CD4-positive, alpha-beta T cell (primary cell): ENCODE data around the gene GPAM. TPM values are rescaled to one million over a fixed set of nuclear protein-coding genes. Genes with fewer than 3 reads are reported as not detected.

Source experiments
- ATAC-seq: fragments of 200-7000 bp; cut with Tn5 transposase; one replicate; pipeline ENCODE4 v1.10.0; 2022; ENCODE audit warnings: mild to moderate bottlenecking; ENCODE audit not compliant: poor library complexity
- CTCF ChIA-PET: fragments of 350-600 bp; sonication (Branson Sonifier 250); formaldehyde crosslinking; loops from one replicate; lab custom pipeline; 2021; ENCODE audit warnings: antibody characterized with exemption, inconsistent platforms; lab: Charles Lee
- POLR2A ChIA-PET: fragments of 350-600 bp; sonication (Branson Sonifier 250); formaldehyde crosslinking; loops from one replicate; lab custom pipeline; 2021; ENCODE audit warnings: antibody characterized with exemption, inconsistent platforms; lab: Charles Lee
- DNase-seq, 14 experiments: peaks; one replicate each; pipeline ENCODE4 v3.0.0-alpha.2; 2013 to 2020; ENCODE audit warnings: mixed read lengths in 2 of 14
- H3K27ac ChIP-seq, 2 donors: one replicate each; pipeline versions ENCODE4 v1.5.1 to v1.7.0; 2013; ENCODE audit warnings: low read length in 2 of 2, low read depth in 1 of 2, mild to moderate bottlenecking in 1 of 2
- H3K27me3 ChIP-seq, 2 experiments: 1 replicate in 1 of 2; 2 replicates in 1 of 2; pipeline versions ENCODE4 v1.6.1 to v1.7.0; 2013; ENCODE audit warnings: low read length in 2 of 2, control low read depth in 1 of 2, mild to moderate bottlenecking in 1 of 2, moderate library complexity in 1 of 2; ENCODE audit not compliant: insufficient read depth in 2 of 2, control insufficient read depth in 1 of 2
- H3K36me3 ChIP-seq: one replicate; pipeline ENCODE4 v1.6.1; 2013; ENCODE audit warnings: low read length, control low read depth; ENCODE audit not compliant: insufficient read depth
- H3K4me1 ChIP-seq: one replicate; pipeline ENCODE4 v1.6.1; 2013; ENCODE audit warnings: low read length, control low read depth; ENCODE audit not compliant: insufficient read depth
- H3K4me3 ChIP-seq: one replicate; pipeline ENCODE4 v1.5.1; 2013; ENCODE audit warnings: mild to moderate bottlenecking, low read length, moderate library complexity
- H3K9me3 ChIP-seq, 2 experiments: 1 replicate in 1 of 2; 2 replicates in 1 of 2; pipeline versions ENCODE4 v1.6.1 to v1.7.0; 2013; ENCODE audit warnings: low read length in 2 of 2, mild to moderate bottlenecking in 2 of 2, control low read depth in 1 of 2, moderate library complexity in 1 of 2; ENCODE audit not compliant: control insufficient read depth in 1 of 2, insufficient read depth in 1 of 2
- H3K27ac Mint-ChIP-seq: one replicate; pipeline ENCODE4 v1.8.0; 2020; ENCODE audit warnings: mixed read lengths
- H3K27me3 Mint-ChIP-seq: one replicate; pipeline ENCODE4 v1.8.0; 2021; ENCODE audit warnings: mixed read lengths
- H3K36me3 Mint-ChIP-seq: one replicate; pipeline ENCODE4 v1.8.0; 2021; ENCODE audit warnings: low read depth, mixed read lengths
- H3K4me1 Mint-ChIP-seq: one replicate; pipeline ENCODE4 v1.8.0; 2021; ENCODE audit warnings: low read depth, mixed read lengths
- H3K4me3 Mint-ChIP-seq: one replicate; pipeline ENCODE4 v1.8.0; 2020; ENCODE audit warnings: mild to moderate bottlenecking, mixed read lengths
- H3K9me3 Mint-ChIP-seq: one replicate; pipeline ENCODE4 v1.8.0; 2020; ENCODE audit warnings: mixed read lengths
- CTCF ChIP-seq: fragments of 200-600 bp; IDR thresholded peaks from one replicate; pipeline ENCODE4 v1.8.0; 2022; ENCODE audit warnings: antibody characterized with exemption, mild to moderate bottlenecking
- intact Hi-C, 2 experiments: fragments of 100-400 bp; cut with DNase I in 1 of 2; cut with micrococcal nuclease in 1 of 2; formaldehyde crosslinking; loops; one replicate each; pipeline versions ENCODE4 v1.15.1 to v1.9.0; 2023 to 2025; cut with DNase I, micrococcal nuclease
- total RNA-seq, 174 experiments: library from RNA in 2 of 174; stranded (reverse) in 2 of 174; gene quantifications; one replicate each; pipeline ENCODE4 v1.2.3 and lab custom pipeline; 2021 to 2026

Gene GPAM
- total RNA-seq, 2 experiments from 2014 or later: 4.8 to 6.7 TPM

- ATAC-seq: no peak
- POLR2A ChIA-PET: interaction anchor here (1.3 kb wide), 1 partner anchor 45 kb away, joined by 3 read pairs; no protein-coding TSS in a partner anchor
- TF ChIP-seq CTCF: no peak
- Histone ChIP-seq H3K27me3 (no peaks in the 10 kb centered on the region), H3K4me3 (no peak overlapping the region), H3K27ac (no peak overlapping the region), H3K36me3 (no peaks in the 10 kb centered on the region), H3K4me1 (no peaks in the 10 kb centered on the region), H3K9me3 (peaks cover 0 to 3% of the 10 kb centered on the region in 2 experiments)
- intact Hi-C loops: no loop called here
- no peak for DNase-seq
- Mint-ChIP-seq H3K4me3 (no peak overlapping the region), H3K27me3 (peaks cover 26% of the 10 kb centered on the region), H3K9me3 (peaks cover 6% of the 10 kb centered on the region), H3K36me3 (no peaks in the 10 kb centered on the region), H3K4me1 (no peaks in the 10 kb centered on the region), H3K27ac (no peak overlapping the region)
- CTCF ChIA-PET: no interaction called here
These were observed 32.6 kb upstream of the GPAM start for GRCh38 chr10:112216151-112216550.

- POLR2A ChIA-PET: interaction anchor here (1.3 kb wide), 1 partner anchor 44 kb away, joined by 3 read pairs; no protein-coding TSS in a partner anchor
These were observed 31.8 kb upstream of the GPAM start for GRCh38 chr10:112215342-112215774.

GRCh38 chr10:112214298-112214926 is 30.8 kb upstream of the GPAM start:
- intact Hi-C loops: no loop called here
- Mint-ChIP-seq H3K4me1 (no peaks in the 10 kb centered on the region), H3K27ac (no peak overlapping the region), H3K27me3 (peaks cover 39% of the 10 kb centered on the region), H3K36me3 (no peaks in the 10 kb centered on the region), H3K4me3 (no peak overlapping the region), H3K9me3 (peaks cover under 1% of the 10 kb centered on the region)
- CTCF ChIA-PET: no interaction called here
- H3K36me3 ChIP-seq: no peaks in the 10 kb centered on the region
- peaks cover 0 to 3% of the 10 kb centered on the region in 2 experiments for H3K9me3 ChIP-seq
- no peak for TF ChIP-seq CTCF
- no peak overlapping the region for H3K27ac ChIP-seq
- POLR2A ChIA-PET: no interaction called here
- H3K27me3 ChIP-seq: peaks cover 0 to 2% of the 10 kb centered on the region in 2 experiments
- no peaks in the 10 kb centered on the region for H3K4me1 ChIP-seq
- ATAC-seq (no peak), DNase-seq (no peak)
- no peak overlapping the region for H3K4me3 ChIP-seq

More at GRCh38 chr10:112215342-112215774, 31.8 kb upstream of the GPAM start:
- Histone ChIP-seq H3K9me3 (peaks cover 0 to 3% of the 10 kb centered on the region in 2 experiments), H3K27ac (no peak overlapping the region), H3K36me3 (no peaks in the 10 kb centered on the region), H3K4me1 (no peaks in the 10 kb centered on the region), H3K4me3 (no peak overlapping the region), H3K27me3 (peaks cover 0 to 2% of the 10 kb centered on the region in 2 experiments)
- Mint-ChIP-seq H3K4me1 (no peaks in the 10 kb centered on the region), H3K4me3 (no peak overlapping the region), H3K27ac (no peak overlapping the region), H3K9me3 (peaks cover 3% of the 10 kb centered on the region), H3K27me3 (peaks cover 33% of the 10 kb centered on the region), H3K36me3 (no peaks in the 10 kb centered on the region)
- TF ChIP-seq CTCF: no peak
- intact Hi-C loops: no loop called here
- DNase-seq (no peak), ATAC-seq (no peak)
- CTCF ChIA-PET: no interaction called here
